ENCODE measurements around the gene UBR7.

GRCh38 chr14:93173943-93174395 is 33.1 kb upstream of the UBR7 start:
- TF ChIP-seq CTCF (IDR thresholded peaks at IDR 0.05) (no peak), POLR2A (IDR thresholded peaks at IDR 0.05) (no peak)
